Esophagus squamous epithelium (tissue), 4 donors: ENCODE data around the gene NCOA1.

Experiments
- POLR2A ChIP-seq, 4 donors: fragments of 450-650 bp; IDR thresholded peaks; one replicate each; pipeline ENCODE4 v1.6.1; 2017; ENCODE audit warnings: antibody characterized with exemption in 4 of 4, mild to moderate bottlenecking in 4 of 4, moderate library complexity in 3 of 4
- TF ChIP-seq, protein P1 (sequence below), 6 experiments: fragments of 450-650 bp in 4 of 6; fragments of 200-600 bp in 2 of 6; sonication (generic) in 2 of 6; IDR thresholded peaks; one replicate each; pipeline ENCODE4 v1.5.1; 2016 to 2019; ENCODE audit warnings: antibody characterized with exemption in 6 of 6, mild to moderate bottlenecking in 4 of 6, moderate library complexity in 4 of 6

GRCh38 chr2:24509425-24509824 lies 18.4 kb downstream of the NCOA1 start:
- TF ChIP-seq, protein P1, sequence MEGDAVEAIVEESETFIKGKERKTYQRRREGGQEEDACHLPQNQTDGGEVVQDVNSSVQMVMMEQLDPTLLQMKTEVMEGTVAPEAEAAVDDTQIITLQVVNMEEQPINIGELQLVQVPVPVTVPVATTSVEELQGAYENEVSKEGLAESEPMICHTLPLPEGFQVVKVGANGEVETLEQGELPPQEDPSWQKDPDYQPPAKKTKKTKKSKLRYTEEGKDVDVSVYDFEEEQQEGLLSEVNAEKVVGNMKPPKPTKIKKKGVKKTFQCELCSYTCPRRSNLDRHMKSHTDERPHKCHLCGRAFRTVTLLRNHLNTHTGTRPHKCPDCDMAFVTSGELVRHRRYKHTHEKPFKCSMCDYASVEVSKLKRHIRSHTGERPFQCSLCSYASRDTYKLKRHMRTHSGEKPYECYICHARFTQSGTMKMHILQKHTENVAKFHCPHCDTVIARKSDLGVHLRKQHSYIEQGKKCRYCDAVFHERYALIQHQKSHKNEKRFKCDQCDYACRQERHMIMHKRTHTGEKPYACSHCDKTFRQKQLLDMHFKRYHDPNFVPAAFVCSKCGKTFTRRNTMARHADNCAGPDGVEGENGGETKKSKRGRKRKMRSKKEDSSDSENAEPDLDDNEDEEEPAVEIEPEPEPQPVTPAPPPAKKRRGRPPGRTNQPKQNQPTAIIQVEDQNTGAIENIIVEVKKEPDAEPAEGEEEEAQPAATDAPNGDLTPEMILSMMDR (IDR thresholded peaks at IDR 0.05): no peak
- TF ChIP-seq POLR2A (IDR thresholded peaks at IDR 0.05): no peak
